Astrocyte (in vitro differentiated cells and primary cell): ENCODE results near the gene HNRNPF. TPM values are rescaled to one million over a fixed set of nuclear protein-coding genes. Genes with fewer than 3 reads are reported as not detected.

ENCODE experiments used
- DNase-seq: peaks from one replicate; pipeline ENCODE4 v3.0.0-alpha.2; 2010; ENCODE audit warnings: low read depth
- FAIRE-seq: peaks from 2 replicates; lab custom pipeline; 2011; peaks lifted over from hg19 to GRCh38; lab: Jason Lieb, UNC
- H2AFZ ChIP-seq: 2 replicates; pipeline ENCODE4 v1.6.0; 2012; ENCODE audit warnings: low read depth, low read length, inconsistent platforms
- H3K27ac ChIP-seq: 2 replicates; pipeline ENCODE4 v1.5.1; 2011; ENCODE audit warnings: low read depth, low read length, inconsistent platforms
- H3K27me3 ChIP-seq: 2 replicates; pipeline ENCODE4 v1.6.0; 2011; ENCODE audit warnings: low read length, inconsistent platforms; ENCODE audit not compliant: insufficient read depth
- H3K36me3 ChIP-seq: 2 replicates; pipeline ENCODE4 v1.5.1; 2011; ENCODE audit warnings: low read length, inconsistent platforms; ENCODE audit not compliant: insufficient read depth
- H3K4me1 ChIP-seq: 2 replicates; pipeline ENCODE4 v1.5.1; 2011; ENCODE audit warnings: low read length, inconsistent platforms; ENCODE audit not compliant: insufficient read depth
- H3K4me2 ChIP-seq: 2 replicates; pipeline ENCODE4 v1.6.0; 2012; ENCODE audit warnings: low read length, inconsistent platforms
- H3K4me3 ChIP-seq: 2 replicates; pipeline ENCODE4 v1.5.1; 2011; ENCODE audit warnings: low read depth, mild to moderate bottlenecking, low read length, inconsistent platforms; ENCODE audit not compliant: insufficient read depth
- H3K79me2 ChIP-seq: 2 replicates; pipeline ENCODE4 v1.6.0; 2012; ENCODE audit warnings: mild to moderate bottlenecking, low read length, inconsistent platforms; ENCODE audit not compliant: insufficient read depth
- H3K9ac ChIP-seq: 2 replicates; pipeline ENCODE4 v1.6.0; 2012; ENCODE audit warnings: mild to moderate bottlenecking, low read length, inconsistent platforms
- H3K9me3 ChIP-seq: 2 replicates; pipeline ENCODE4 v1.5.1; 2012; ENCODE audit warnings: low read depth, mild to moderate bottlenecking, low read length, inconsistent platforms; ENCODE audit not compliant: insufficient read depth
- H4K20me1 ChIP-seq: 2 replicates; pipeline ENCODE4 v1.6.0; 2012; ENCODE audit warnings: low read length, inconsistent platforms; ENCODE audit not compliant: insufficient read depth
- H3K27ac Mint-ChIP-seq: one replicate; pipeline ENCODE4 v1.8.0; 2021; ENCODE audit warnings: mild to moderate bottlenecking, mixed read lengths; ENCODE audit not compliant: unreplicated experiment
- H3K27me3 Mint-ChIP-seq: one replicate; pipeline ENCODE4 v1.8.0; 2021; ENCODE audit warnings: low read depth, mixed read lengths; ENCODE audit not compliant: unreplicated experiment
- H3K36me3 Mint-ChIP-seq: one replicate; pipeline ENCODE4 v1.8.0; 2021; ENCODE audit warnings: low read depth, mixed read lengths; ENCODE audit not compliant: unreplicated experiment
- H3K4me1 Mint-ChIP-seq: one replicate; pipeline ENCODE4 v1.8.0; 2021; ENCODE audit warnings: low read depth, mixed read lengths; ENCODE audit not compliant: unreplicated experiment
- H3K4me3 Mint-ChIP-seq: one replicate; pipeline ENCODE4 v1.8.0; 2021; ENCODE audit warnings: mild to moderate bottlenecking, moderate library complexity, mixed read lengths; ENCODE audit not compliant: unreplicated experiment
- H3K9me3 Mint-ChIP-seq: one replicate; pipeline ENCODE4 v1.8.0; 2021; ENCODE audit warnings: mild to moderate bottlenecking, mixed read lengths; ENCODE audit not compliant: unreplicated experiment
- CTCF ChIP-seq: IDR thresholded peaks from 2 replicates; pipeline ENCODE4 v1.5.1; 2011; ENCODE audit warnings: low read depth, mild to moderate bottlenecking, inconsistent platforms, low read length, moderate library complexity; ENCODE audit not compliant: insufficient read depth
- EZH2 ChIP-seq: IDR thresholded peaks from 2 replicates; pipeline ENCODE4 v1.6.1; 2012; ENCODE audit warnings: mild to moderate bottlenecking, low read length, inconsistent platforms; ENCODE audit not compliant: insufficient read depth
- total RNA-seq: library from RNA; stranded (reverse); gene quantifications from 2 replicates; pipeline ENCODE4 v1.2.1, GENCODE V29; 2021

HNRNPF gene
- total RNA-seq, 1 donor from 2014 or later, result 151 TPM

GRCh38 chr10:43390333-43390732 lies 18.7 kb downstream of the HNRNPF start:
- no peak overlapping the region for H3K27ac ChIP-seq
- FAIRE-seq (no peak), DNase-seq (no peak)
- H4K20me1 ChIP-seq, result peaks cover 94% of the 10 kb centered on the region
- peaks cover 62% of the 10 kb centered on the region for H3K36me3 ChIP-seq
- H2AFZ ChIP-seq, result no peak overlapping the region
- Mint-ChIP-seq H3K9me3 (no peaks in the 10 kb centered on the region), H3K27ac (no peak overlapping the region), H3K4me1 (peaks cover 14% of the 10 kb centered on the region), H3K27me3 (no peaks in the 10 kb centered on the region), H3K4me3 (no peak overlapping the region), H3K36me3 (peaks cover 23% of the 10 kb centered on the region)
- no peaks in the 10 kb centered on the region for H3K27me3 ChIP-seq
- H3K79me2 ChIP-seq, result peaks cover 74% of the 10 kb centered on the region
- no peak overlapping the region for H3K4me2 ChIP-seq
- H3K9me3 ChIP-seq, result no peaks in the 10 kb centered on the region
- TF ChIP-seq EZH2, result no peak
- TF ChIP-seq CTCF, result no peak
- peak overlapping the region; percentile 15 for H3K9ac ChIP-seq
- no peak overlapping the region for H3K4me3 ChIP-seq
- H3K4me1 ChIP-seq, result peaks cover 2% of the 10 kb centered on the region

- H3K9me3 Mint-ChIP-seq, result no peaks in the 10 kb centered on the region
- peaks cover 70% of the 10 kb centered on the region for H3K79me2 ChIP-seq
- H3K4me2 ChIP-seq, result no peak overlapping the region
- H4K20me1 ChIP-seq, result peaks cover 94% of the 10 kb centered on the region
- no peak overlapping the region for H3K27ac ChIP-seq
- H2AFZ ChIP-seq, result no peak overlapping the region
- no peak overlapping the region for H3K4me3 ChIP-seq
- H3K36me3 Mint-ChIP-seq, result peaks cover 23% of the 10 kb centered on the region
- H3K9ac ChIP-seq, result peak overlapping the region; percentile 15
- no peak overlapping the region for H3K27ac Mint-ChIP-seq
- no peak overlapping the region for H3K4me3 Mint-ChIP-seq
- FAIRE-seq, result no peak
- H3K4me1 Mint-ChIP-seq, result peaks cover 11% of the 10 kb centered on the region
- no peaks in the 10 kb centered on the region for H3K27me3 Mint-ChIP-seq
- no peak for TF ChIP-seq EZH2
- no peak for TF ChIP-seq CTCF
- H3K4me1 ChIP-seq, result no peaks in the 10 kb centered on the region
- no peaks in the 10 kb centered on the region for H3K9me3 ChIP-seq
- no peaks in the 10 kb centered on the region for H3K27me3 ChIP-seq
- no peak for DNase-seq
- peaks cover 65% of the 10 kb centered on the region for H3K36me3 ChIP-seq
Measured at GRCh38 chr10:43389867-43390266, 19.1 kb downstream of the HNRNPF start.

GRCh38 chr10:43387678-43388032 lies 21.3 kb downstream of the HNRNPF start:
- Histone ChIP-seq H3K4me3 (no peak overlapping the region), H3K4me2 (no peak overlapping the region), H3K9me3 (no peaks in the 10 kb centered on the region), H3K27me3 (no peaks in the 10 kb centered on the region), H2AFZ (no peak overlapping the region), H3K4me1 (no peaks in the 10 kb centered on the region), H4K20me1 (peaks cover 78% of the 10 kb centered on the region), H3K9ac (no peak overlapping the region), H3K79me2 (peaks cover 49% of the 10 kb centered on the region), H3K36me3 (peaks cover 47% of the 10 kb centered on the region), H3K27ac (no peak overlapping the region)
- H3K9me3 Mint-ChIP-seq, result no peaks in the 10 kb centered on the region
- H3K27me3 Mint-ChIP-seq, result no peaks in the 10 kb centered on the region
- DNase-seq, result no peak
- H3K27ac Mint-ChIP-seq, result no peak overlapping the region
- no peaks in the 10 kb centered on the region for H3K4me1 Mint-ChIP-seq
- no peak for FAIRE-seq
- H3K36me3 Mint-ChIP-seq, result peaks cover 19% of the 10 kb centered on the region
- TF ChIP-seq EZH2, result no peak
- TF ChIP-seq CTCF, result no peak
- H3K4me3 Mint-ChIP-seq, result peak overlapping the region; percentile 15
